Measurements from ENCODE around the gene SALL1.

The SALL1 gene

DNA sequence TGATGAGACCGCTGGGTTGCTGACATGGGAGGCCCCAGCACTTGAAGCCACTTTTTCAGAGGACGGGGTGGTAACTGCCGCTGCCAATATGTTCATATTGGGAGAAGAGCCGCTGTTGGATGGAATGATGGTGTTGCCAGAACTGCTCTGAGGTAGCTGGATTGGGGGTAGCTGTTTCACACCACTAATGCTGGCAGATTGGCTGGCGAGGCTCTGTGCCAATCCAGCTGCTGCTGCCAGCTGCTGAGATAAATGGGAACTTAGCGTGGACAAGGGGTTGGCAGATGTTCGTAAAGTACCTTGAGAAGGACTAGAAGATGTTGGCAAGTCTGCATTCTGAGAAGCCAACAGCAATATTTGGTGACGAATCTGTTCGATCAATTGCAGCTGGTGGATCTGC lies 10.0 kb downstream of the SALL1 start:
- no peak for DNase-seq (ENCODE audit: low read depth)

DNA sequence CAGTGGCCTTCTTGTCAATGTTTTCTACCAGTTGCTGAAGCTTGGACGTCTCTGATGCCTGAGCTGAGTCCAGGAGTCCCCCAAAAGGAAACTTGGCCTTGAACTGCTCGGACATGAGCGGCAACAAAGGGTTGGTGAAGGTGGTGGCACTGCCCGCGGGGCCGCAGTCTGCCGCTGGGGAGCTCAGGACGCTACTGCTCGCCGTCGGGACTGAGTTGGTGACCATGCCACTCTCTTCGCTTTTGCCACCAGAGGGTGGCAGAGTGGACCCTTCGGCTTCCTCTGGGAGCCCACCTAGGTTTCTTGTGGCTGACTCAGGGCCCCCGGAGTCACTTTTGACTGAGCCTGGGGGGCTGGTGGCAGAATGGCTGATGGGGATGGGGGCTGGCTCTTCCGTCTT lies 11.0 kb downstream of the SALL1 start:
- DNase-seq (ENCODE audit: low read depth), result no peak

DNA sequence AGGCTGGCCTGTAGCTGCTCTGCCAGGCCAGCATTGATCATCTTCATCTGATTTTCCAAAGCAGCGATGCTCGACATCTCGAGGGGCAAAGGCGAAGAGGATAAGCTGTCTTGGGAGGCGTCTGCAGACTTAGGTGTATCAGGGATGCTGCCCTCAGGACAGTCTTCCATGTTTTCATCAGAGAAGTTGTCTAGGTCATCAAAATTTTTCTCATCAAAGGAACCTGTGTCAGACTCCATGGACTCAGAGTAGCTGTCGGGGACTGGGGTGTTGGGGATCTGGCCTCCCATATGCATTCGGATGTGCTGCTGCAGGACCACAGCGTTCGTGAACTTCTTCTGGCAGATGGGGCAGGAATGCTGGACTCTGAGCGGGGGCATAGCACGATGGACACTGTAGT lies 11.5 kb downstream of the SALL1 start:
- no peak for DNase-seq (ENCODE audit: low read depth)

DNA sequence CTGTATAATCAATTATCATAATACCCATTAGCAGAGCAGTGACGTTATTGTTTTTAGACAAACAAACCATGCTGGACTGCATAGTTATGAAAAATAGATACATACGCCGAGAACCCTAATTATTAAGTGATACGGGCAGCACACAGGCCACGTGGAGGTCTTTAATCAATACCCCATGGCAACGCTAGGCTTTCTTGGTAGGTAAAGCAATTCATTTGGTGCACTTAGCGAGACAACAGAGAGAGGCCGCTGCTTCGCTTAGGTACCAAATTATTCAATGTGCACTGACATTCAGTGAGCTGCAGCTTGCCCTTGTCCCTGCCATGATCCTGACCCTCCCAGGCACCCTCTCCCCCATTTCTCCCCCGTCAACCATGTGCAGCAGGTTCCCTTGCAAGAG lies 12.9 kb downstream of the SALL1 start:
- no peak for DNase-seq (ENCODE audit: low read depth)

DNA sequence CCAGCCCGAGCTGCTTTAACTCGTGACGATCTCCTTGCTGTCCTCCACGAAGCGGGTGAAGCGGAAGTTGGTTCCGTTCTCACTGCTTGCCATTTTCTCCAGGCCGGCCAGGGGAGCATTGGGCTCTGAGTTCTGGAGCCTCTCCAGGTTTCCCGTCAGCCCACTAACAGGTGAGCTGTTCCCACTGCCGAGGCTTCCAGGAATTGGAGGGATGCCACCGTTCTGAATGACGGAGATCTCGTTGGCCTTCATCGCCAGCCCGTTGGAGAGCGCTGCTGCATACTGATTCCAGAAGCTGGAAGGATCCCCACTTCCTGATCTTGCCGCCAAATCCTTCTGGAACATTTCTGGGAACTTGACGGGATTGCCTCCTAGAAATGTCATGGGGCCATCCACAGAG lies 14.0 kb downstream of the SALL1 start:
- no peak for DNase-seq (ENCODE audit: low read depth)

DNA sequence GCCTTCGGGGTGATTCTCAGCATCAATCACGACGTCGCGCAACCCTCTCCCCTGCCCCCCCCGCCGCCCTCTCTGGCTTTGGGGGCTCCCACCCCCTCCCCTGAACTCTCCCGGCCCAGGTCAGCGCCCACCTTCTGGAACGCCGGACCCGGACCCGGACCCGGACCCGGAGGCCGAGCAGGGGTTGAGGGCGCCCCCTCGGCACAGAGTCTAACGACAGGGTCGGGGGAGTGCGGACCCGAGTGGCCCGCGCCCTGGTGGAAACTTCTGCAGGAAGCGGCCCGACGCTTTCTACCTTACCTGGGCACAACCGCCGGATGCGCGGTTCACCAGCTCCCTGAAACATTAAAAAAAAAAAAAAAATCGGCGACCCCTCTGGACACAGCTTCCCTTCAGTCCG lies 16.2 kb downstream of the SALL1 start:
- DNase-seq (ENCODE audit: low read depth), result no peak

DNA sequence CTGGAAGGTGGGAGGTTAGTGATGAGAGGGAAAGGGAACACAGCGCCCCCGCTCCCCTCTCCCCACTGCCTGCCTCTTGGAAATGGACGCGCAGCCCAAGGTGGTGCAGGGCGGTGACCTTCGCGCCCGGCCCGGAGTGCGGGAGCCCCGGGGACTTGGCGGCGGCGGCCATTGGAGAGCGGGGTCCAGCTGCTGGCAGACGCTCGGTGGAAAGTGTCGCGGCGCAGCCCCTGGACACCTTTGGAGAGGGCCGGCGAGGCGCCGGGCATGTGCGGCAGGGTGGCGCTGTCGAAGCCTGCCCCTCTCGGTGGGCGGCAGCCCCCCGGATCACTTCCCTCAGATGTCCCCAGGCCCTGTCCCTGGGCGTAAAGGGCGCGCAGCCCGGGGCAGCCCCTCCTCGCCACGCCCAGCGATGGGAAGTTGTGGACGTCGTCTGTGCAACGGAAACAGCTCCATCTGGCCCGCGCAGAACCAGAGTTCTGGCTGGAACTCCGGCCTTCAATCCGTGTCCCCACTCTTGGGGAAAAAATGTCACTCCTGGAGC lies 16.7 kb downstream of the SALL1 start:
- no peak for DNase-seq (ENCODE audit: low read depth)

DNA sequence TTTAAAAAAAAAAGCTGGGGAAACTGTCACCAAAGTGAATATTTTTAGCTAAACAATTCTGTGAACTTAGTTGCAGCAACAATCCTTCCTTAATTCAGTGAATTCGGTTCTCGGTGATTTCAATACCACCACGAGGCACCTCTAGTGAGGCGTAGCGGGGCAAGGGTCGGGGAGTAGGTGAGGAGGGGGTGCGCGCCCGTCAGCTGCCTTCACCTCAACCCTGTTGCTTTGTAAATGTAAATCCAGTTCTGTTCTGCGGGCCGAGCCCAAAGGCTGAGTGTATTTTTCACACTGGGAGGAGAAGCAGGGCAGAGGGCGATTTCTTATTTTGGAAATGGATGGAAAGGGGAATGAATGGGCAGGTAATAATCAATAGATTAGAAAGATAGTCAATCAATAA lies 17.4 kb downstream of the SALL1 start:
- DNase-seq (ENCODE audit: low read depth), result no peak

DNA sequence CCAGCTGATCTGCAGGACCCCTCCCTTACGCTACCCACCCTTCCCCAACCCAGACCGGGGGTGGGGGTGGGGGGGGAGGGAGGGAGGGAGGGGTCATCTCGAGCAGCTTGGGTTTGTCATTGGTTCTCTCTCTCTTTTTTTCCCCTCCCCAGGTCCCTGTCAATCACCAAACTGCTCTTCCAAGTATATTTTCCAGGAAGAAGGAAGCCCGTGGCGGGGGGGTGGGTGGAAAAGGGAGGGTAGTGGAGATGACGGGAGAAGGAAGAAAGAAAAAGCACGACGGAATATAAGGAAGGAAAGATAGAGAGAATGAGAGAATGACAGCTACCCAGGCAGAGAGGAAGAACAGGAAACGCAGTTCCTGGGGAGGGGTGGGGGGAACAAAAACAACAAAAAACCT lies 17.9 kb downstream of the SALL1 start:
- DNase-seq (ENCODE audit: low read depth), result no peak

DNA sequence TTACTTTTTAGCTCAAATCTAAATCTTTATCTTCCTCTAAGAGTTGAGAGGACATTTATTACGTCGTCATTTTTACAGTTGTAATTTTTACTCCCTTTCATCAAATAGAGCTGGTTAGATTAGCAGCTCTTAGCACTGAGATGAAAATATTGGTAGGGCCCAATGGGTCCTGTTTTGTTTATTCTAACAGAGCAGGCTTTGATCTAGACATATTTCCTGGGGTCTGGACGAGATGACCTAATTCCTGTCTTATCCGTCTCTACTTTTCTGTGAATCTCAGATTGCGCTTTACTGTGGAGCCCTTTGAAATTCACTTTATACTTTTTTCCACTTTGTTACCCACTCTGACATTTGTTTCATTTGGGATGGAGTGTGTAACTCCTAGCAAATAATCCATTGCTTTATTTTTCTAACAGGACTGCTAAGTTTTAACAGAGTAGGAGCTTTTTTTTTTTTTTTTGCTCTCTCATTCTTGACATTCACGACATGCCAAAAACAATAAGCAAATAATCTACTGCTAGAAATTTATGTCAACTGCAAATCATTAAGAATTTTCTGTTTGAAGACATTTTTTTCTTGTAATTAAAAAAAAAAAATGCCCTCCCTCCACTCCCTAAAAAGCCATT lies 18.5 kb downstream of the SALL1 start:
- no peak for DNase-seq (ENCODE audit: low read depth)

DNA sequence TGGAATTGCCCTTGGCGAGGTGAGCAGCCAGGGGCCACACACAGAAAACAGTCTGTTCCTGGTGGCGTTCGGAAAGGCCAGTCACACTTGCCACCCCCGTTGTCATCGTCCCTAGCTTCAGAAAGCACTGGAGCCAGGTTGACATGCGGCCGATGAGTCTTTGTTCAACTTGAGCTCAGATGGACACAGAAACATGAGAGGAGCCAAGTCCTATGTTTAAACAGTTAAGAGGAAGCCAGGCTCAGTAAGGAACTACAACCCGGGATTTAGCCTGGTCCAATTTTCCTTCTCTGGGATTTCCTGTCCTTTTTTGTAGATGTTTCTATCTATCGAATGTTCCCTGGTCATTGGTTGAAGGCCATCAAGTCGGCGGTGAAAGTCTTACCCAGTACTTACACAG lies 19.5 kb downstream of the SALL1 start:
- DNase-seq (ENCODE audit: low read depth), result no peak

DNA sequence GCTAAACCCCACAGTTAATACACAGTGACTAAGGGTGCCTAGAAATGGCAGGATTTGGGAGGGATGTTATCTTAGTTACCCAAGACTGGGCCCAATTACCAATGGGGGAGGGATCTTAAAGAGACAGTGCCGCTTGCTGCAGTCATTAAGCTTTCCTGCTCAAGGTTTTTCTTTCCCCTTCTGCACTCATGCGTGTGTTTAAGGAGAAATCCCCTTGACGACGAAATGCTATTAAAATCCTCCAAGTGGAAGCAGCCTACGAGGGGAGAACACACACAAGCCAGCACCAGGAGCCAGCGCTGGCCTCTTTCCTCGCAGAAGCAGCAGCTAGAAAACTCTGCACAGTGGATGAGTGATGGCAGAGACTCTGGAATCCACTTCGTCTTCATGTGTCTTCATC lies 22.0 kb downstream of the SALL1 start:
- no peak for DNase-seq (ENCODE audit: low read depth)

DNA sequence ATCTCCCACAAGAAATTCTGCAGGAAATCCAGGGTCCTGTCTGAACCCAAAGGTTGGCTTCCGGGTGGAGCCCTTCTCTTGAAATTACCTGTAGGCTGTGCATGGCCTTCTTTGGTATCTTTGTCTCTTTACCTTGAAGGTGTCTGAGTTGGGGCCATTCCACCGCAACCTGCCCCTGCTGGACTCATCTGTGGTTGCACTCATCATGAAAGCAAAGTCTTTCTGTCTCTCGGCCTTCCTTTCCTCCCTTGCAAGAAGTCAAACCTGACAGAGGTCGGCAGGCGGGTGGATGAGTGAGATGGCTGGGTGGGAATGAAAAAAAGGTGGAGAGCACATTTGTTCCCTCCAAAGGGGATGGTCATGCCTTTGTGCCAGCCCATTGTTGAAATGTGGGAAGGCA lies 25.1 kb downstream of the SALL1 start:
- DNase-seq (ENCODE audit: low read depth), result no peak

DNA sequence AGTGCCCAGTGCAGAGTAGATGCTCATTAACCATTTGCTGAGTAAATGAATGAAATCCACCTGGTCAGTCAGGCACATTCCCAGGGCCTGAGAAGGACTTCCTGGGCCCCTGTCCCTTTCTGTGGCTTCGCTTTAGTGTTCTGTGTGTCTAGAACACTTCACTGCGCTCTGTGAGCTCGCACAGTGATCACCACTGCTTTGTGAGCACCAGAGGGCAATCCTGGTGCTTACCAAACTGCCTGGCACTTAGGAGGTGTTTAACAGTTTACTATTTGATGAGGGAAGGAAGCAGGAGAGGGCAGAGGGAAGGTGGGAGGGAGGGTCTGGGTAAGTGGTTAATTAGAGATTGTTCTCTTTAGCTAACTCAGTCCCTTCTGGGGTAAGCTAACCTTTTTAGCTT lies 26.2 kb downstream of the SALL1 start:
- DNase-seq (ENCODE audit: low read depth), result no peak

DNA sequence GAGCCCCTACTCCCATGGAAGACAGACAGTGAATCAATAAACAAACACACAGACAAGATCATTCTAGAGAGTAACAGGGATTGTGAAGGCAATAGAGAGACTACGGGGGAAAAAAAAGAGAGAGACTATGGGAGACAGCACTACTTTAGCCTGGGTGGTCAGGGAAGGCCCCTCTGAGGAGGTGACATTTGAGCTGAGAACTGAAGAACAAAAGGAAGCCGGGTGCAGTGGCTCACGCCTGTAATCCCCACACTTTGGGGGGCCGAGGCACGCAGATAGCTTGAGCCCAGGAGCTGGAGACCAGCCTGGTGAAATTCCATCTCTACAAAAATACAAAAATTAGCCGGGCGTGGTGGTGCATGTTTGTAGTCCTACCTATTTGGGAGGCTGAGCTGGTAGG lies 29.2 kb downstream of the SALL1 start:
- DNase-seq (ENCODE audit: low read depth), result no peak

DNA sequence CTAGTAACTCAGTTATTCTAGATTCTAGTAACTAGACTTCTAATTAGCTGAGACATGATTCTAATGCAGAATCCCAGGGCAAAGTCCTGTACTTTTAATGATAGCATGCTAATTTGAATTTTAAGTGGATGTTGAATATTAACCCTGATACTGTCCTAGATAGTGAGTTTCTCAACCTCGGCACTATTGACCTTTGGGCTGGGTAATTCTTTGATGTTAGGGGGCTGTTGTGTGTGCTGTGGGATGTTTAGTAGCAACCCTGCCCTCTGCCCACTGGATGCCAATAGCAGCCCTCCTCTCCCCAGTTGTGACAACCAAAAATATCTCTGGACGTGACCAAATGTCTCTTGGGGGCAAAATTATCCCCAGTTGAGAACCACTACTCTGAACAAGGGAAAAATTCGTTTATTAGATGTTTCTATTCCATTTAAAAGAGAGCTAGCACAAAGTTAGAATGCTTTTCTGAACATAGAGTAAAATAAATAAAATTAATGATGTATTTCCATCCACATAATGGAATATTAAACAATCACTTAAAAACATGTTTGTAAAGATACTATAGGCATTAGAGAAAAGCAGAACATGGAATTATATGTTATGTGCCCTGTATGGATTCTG lies 30.2 kb downstream of the SALL1 start:
- DNase-seq (ENCODE audit: low read depth), result no peak

DNA sequence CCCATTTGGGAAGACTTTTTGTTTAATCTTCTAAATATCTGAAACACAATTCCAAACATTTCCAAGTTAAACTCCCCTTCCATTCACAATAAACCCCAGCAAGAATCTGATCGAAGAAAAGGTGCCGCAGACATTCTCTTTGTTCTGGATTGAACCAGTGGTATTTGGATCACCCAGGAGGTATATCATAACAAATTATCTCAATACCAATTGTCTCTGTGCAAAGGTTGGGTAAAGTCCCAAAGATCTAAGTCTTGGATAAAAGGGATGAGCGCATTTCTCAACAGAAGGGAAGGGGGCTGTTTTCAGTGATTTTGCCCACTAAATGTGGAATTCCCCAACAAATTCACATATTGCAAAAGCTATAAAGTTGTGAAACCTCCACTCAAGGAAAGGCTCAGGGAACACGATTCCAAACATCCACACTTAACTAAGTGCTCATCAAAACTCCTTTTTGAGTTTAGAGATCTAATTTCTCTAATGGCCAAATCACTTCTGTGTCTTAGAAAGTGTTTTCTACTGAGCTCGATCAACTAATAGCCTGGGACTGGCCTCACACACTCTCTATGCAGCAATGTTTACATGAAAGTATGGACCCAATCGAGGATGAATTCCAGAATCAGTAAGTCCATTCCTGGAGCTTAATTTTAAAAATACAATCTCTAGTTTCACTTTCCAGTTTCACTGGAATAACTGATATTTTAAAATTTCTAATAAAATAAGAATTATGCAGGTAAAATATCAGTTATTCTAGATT lies 30.9 kb downstream of the SALL1 start:
- no peak for DNase-seq (ENCODE audit: low read depth)

DNA sequence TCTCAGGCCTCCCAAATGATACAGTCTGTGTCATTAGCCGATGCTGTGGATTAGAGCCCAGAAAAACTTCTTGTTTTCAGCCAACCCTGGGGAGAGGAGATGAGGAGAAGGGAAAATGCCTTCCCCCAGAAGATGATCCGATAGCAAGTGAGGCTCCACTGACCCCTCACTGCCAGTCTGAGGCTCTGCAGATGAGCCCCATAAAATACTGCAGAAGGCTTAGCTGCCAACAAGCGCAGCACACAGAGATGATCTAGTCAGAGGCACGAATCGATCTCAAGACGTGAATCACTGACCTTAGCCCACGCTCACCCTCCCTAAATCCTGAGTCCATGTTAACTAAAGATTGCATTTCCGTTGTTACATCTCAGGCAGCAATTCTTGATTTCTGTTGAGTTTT lies 31.5 kb downstream of the SALL1 start:
- DNase-seq (ENCODE audit: low read depth), result no peak

DNA sequence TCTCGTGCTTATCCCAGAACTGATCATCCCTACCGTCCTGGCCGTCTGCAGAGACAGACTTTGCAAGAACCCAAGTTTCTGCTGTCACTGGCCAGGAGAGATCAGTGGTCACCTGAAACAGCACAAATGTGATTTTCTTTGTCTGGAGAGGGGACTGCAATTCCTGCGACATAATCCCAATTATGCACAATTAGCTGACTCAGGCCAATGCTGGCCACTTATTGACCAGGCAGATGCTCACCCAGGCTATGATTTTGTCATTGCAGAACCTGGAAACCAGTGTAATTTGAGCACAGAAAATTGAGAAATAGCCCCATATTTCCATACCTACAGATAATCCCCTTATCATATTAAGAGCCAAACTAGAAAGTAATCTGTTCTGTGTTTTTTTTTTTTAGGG lies 34.7 kb downstream of the SALL1 start:
- DNase-seq (ENCODE audit: low read depth), result no peak

DNA sequence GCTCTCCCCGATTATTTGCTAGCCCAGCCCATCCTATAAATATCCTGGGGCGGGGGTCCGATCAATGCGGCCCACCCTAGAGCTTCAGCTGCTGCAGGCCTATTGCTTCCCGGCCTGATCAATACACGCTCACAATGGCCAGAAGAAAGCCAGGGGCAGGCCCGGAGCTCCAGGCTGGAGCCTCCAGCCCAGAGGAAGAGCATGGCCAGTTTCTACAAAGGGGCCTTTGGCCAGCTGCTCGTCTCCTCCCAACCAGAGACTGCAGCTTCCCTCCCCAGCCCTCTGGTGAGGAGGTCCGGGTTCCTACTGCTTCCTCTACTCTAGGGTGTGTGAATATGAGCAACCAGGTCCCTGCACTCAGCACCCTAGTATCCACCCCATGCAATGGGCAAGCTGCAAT lies 36.7 kb downstream of the SALL1 start:
- DNase-seq (ENCODE audit: low read depth), result no peak

DNA sequence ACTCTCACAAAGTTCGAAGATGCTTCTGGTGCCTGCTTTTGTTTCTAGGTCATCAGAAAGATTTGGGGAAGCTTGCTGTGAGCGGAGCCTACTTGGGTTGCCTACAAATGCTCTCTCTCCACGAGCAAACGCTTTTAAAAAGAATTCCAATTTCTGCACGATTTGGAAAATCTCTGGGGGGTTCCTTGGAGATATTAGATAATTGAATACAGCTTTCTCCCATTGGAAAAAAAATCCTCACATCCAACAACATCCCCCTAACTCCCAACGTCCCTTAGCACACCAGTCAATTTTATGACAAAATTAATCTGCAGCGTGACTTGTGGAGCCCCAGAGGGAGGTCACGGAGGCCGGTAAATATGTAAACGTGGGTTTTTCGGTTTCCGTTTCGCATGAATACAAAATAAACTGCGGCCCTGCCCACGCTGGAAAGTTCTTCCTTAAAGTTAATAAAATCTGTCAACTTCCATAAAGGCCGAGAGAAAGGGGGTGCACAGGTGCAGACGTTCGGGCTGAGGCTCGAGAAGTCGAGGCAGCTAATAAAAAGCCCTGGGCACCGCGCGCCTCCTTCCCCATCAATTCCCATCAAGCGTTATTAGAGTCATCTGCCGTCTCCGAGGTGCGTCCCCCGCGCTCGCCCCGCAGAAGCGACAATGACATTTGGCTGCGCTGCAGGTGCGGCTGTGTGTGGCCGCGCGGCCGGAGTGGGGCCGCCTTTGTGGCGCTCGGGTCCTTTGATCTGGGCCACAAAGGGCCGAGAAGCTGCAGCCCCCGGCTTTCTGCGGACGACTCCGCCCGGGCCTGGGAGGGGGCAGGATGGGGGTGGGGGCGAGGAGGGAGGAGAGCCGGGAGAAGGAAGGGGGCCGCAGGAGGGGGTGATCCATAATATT lies 37.6 kb downstream of the SALL1 start:
- no peak for DNase-seq (ENCODE audit: low read depth)

DNA sequence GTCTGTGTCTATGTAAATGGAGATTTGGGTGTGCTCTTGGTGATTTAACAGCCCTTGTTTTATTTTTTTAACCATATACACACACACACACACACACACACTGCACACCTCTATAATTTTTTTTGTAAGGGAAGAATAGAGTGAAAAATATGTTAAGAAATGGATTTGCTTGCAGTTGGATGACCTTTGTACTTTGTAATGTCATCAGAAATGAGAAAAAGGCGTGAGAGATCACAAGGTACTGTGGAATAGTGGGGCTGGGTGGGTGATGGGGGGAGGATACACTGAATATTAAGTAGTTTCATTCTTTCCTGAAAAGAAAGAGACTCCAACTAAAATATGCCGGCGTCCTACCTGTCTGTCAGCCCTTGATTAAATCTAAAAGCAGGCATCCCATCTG lies 38.7 kb downstream of the SALL1 start:
- DNase-seq (ENCODE audit: low read depth), result no peak
